KOPT-K1 (cell line): ENCODE data around the gene TMSB4X.
"Not testable (repeated sequence)": the region's sequence is repeated elsewhere in the genome, so short reads cannot be mapped to it uniquely, and the experiment has no call there.

ENCODE experiments used
- H3K27ac ChIP-seq: fragments of 200-600 bp; sonication (generic); 2 replicates; pipeline ENCODE4 v1.5.1; 2016; ENCODE audit warnings: antibody characterized with exemption, mild to moderate bottlenecking, low read depth, low read length; ENCODE audit not compliant: poor library complexity, severe bottlenecking
- H3K36me3 ChIP-seq: fragments of 200-600 bp; sonication (generic); 2 replicates; pipeline ENCODE4 v1.5.1; 2017; ENCODE audit warnings: antibody characterized with exemption, mild to moderate bottlenecking, low read length, moderate library complexity; ENCODE audit not compliant: insufficient read depth
- H3K9me3 ChIP-seq: fragments of 200-600 bp; sonication (generic); 2 replicates; pipeline ENCODE4 v1.5.1; 2017; ENCODE audit warnings: antibody characterized with exemption, low read length, mild to moderate bottlenecking; ENCODE audit not compliant: insufficient read depth, poor library complexity, severe bottlenecking

Gene TMSB4X

DNA sequence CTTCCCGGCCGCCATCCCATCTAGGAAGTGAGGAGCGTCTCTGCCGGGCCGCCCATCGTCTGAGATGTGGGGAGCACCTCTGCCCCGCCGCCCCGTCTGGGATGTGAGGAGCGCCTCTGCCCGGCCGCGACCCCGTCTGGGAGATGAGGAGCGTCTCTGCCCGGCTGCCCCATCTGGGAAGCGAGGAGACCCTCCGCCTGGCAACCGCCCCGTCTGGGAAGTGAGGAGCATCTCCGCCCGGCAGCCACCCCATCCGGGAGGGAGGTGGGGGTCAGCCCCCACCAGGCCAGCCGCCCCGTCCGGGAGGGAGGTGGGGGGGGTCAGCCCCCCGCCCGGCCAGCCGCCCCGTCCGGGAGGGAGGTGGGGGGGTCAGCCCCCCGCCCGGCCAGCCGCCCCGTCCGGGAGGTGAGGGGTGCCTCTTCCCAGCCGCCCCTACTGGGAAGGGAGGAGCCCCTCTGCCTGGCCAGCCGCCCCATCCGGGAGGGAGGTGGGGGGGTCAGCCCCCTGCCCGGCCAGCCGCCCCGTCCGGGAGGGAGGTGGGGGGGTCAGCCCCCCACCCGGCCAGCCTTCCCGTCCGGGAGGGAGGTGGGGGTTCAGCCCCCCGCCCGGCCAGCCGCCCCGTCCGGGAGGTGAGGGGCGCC, 11.6 kb upstream of the TMSB4X start:
- not testable (repeated sequence) for H3K27ac ChIP-seq, H3K9me3 ChIP-seq, H3K36me3 ChIP-seq

DNA sequence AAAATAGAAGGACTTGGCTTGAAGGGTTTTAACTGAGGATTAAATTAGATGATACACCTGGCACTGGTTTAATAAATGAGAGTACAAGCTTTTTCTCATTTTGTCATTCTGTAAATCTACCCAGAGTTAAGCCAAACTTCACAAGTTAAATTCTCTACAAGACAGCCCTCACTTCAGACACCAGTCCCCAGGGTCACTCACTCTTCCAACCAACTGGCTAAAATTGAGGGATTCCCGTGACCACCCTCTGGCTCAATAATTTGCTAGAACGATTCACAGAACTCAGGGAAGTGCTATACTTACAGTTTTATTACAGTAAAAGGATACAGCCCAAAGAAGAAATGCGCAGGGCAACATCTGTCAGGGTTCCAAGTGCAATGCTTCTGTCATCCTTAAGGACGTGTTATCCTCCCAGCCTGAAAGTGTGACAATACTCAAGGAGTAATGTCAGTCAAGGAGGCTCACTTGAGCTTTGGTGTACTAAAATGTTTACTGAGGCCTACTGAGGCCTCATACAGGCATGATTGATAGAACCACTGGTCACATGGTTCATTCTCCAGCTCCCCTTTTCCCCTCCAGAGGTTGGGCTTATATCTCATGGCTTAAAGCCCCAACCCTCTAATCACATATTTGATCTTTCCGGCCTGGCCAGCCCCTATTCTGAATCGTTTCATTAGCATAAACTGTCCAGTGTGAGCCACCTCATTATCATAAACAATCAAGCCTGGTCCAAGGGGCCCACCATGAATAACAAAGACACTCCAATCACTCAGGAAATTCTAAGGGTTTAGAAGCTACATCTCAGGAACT, 9.6 kb upstream of the TMSB4X start:
- peak overlapping the region; percentile 48 for H3K27ac ChIP-seq
- H3K9me3 ChIP-seq: no peaks in the 10 kb centered on the region
- no peaks in the 10 kb centered on the region for H3K36me3 ChIP-seq

- Histone ChIP-seq H3K9me3 (no peaks in the 10 kb centered on the region), H3K36me3 (no peaks in the 10 kb centered on the region), H3K27ac (peak overlapping the region; percentile 45)
Measured at GRCh38 chrX:12966151-12966550, 8.8 kb upstream of the TMSB4X start.

DNA sequence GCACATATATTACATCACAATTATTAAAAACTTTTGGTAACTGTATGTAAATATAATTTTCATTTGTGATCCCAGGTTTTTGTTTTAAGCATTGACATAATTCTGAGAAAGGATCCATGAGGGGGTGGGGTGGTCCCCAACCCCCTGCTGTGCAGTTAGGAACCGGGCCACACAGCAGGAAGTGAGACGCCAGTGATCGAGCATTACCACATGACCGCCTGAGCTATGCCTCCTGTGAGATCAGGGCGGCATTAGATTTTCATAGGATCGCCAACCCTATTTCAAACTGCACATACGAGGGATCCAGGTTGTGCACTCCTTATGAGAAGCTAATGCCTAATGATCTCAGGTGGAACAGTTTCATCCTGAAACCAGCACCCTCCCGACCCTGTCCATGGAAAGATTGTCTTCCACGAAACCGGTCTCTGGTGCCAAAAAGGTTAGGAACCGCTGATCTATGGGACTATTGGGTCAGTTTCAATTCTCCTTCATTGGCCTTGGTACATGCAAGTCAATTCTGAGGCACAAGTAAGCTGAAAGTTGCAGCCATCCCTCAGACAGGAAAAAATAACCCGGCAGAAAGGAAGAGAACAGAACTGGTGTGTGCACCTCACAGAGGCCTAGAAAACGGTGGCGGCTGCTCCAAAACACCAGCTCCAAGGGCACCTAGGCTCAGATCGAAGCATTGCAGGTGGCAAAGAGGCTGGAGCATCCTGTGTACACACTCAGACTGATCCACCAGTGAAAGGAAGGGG, 7.0 kb upstream of the TMSB4X start:
- peak overlapping the region; percentile 65 for H3K27ac ChIP-seq
- H3K36me3 ChIP-seq: no peaks in the 10 kb centered on the region
- no peaks in the 10 kb centered on the region for H3K9me3 ChIP-seq

DNA sequence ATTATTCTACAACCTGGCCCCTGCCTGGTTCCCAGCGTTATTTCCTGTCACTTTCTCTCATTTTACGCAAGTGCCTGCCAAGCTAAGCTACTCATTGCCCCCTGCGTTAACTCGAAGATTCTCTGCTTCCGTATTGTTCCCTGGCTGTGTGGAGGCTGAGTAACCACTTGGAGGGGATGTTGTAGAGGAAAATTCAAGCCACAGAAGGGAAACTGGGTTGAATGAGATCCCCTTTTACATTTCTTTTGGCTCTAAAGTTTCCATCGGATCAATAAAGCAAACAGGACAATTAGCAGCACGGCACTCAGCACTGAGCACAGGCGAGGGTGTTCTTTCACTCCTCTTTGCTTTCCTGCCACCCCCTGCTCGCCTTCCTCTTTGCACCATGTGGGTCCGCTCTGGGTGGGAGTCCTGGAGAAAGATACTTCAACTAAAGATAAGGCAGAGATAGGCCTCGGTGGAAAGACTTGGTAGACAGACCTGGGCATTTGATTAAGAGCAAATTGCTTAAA, 4.2 kb upstream of the TMSB4X start:
- Histone ChIP-seq H3K9me3 (no peaks in the 10 kb centered on the region), H3K27ac (peak overlapping the region; percentile 100), H3K36me3 (peaks cover 8% of the 10 kb centered on the region)

GRCh38 chrX:12971282-12972003, 3.5 kb upstream of the TMSB4X start:
- Histone ChIP-seq H3K9me3 (no peaks in the 10 kb centered on the region), H3K36me3 (peaks cover 15% of the 10 kb centered on the region), H3K27ac (peak overlapping the region; percentile 100)

DNA sequence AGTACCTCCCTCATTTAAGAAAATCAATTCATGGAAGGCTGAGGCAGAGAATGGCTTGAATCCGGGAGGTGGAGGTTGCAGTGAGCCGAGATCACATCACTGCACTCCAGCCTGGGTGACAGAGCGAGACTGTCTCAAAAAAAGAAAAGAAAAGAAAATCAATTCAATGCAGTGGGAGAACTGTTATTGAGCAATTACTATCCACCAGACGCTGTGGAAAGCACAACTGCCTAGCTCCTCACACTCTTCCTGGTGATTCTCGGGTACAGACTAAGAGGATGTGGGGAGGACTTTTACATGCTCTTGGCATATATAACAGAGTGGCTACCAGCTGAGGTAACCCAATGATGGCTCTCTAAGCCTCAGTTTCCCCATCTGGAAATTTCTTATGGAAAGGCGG, 2.7 kb upstream of the TMSB4X start:
- Histone ChIP-seq H3K27ac (peak overlapping the region; percentile 100), H3K36me3 (peaks cover 23% of the 10 kb centered on the region), H3K9me3 (no peaks in the 10 kb centered on the region)

DNA sequence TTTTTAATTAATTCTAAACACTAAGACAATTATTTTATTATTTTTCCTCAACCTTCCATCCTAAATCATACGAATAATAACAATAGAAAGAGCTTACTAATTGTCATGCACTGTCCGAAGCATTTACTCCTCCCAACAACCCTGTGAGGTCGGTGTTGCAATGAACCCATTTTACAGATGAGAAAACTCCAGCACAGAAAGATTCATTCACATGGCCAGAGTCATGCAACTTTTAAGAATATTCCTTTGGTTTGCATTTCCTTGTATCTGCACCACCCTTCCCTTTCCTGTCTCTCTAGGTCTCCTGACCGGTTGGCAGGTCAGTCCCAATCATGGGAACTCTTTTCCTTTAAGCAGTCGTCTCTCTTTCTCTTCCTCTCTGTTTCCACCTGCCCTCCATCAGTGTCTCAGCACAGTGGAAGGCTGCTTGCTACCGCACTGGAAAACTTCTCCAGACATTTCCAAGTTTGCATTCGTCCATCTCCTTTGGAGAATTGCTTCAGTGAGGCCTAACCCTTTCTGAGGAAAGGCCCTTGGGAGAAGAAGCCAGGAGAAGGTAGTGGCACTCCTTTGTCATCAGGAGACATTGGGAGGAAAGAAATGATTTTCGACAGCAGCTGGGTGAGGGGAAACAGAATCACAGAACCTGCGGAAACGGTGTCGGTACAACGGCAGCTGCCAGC, 1.9 kb upstream of the TMSB4X start:
- peak overlapping the region; percentile 100 for H3K27ac ChIP-seq
- peaks cover 30% of the 10 kb centered on the region for H3K36me3 ChIP-seq
- no peaks in the 10 kb centered on the region for H3K9me3 ChIP-seq

DNA sequence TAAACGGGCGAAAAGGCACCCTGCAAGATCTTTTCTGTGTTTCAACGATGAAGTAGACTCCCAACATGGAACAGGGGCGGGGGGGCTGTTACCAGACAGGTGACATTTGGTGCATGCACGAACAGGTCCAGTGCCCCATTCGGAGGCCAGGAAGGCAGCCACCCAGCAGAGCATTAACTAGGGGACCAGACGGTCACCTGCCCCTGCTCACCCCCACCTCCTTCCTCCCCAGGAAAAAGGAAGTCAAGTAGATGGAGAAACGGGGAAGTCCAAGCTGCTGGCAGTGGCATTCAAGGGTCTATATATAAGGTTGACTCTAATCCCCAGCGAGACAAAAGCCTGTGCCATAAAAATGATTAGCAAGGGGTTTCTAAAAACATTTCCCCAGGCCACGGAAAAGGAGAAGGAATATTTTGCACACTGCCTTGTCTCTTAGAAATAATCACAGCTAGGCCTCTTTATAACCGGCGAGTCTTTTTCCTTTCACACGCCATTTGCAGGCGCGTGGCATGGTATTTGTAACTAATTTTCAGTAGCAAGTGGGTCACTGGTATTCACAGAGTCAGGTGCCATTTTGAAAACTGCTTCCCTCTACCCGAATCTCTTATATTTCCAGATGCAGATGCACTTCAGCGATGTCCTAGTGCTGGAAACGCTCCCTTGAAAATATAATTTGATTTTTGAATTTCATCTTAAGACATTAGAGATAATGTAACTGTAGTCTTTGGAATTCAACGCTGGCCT, 1.2 kb upstream of the TMSB4X start:
- Histone ChIP-seq H3K27ac (peak overlapping the region; percentile 100), H3K9me3 (no peaks in the 10 kb centered on the region), H3K36me3 (peaks cover 30% of the 10 kb centered on the region)

DNA sequence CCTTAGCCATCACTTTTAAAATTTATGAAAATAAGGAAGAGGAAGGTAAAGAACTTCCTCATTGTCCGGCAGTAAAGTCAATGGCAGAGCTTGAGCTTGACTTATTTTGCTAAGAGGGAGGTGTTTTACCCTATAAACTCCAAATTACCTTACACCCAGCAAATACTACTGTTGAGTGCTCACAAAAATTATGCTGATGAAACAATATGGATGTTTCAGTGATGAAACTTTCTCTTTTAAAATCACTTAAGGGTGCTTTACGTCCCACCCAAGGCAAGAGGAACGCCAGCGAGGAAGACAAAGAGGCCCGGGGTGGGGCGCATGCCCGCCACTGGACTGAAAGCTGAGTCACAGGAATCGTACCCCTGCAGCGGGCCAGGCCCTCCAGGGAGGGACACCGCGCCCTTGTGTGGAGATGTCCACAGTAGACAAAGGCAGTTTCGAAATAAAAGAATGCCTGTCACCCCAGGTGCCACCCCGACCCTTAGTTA, 560 bp upstream of the TMSB4X start:
- peak overlapping the region; percentile 100 for H3K27ac ChIP-seq

GRCh38 chrX:12975670-12975965, 708 bp downstream of the TMSB4X start:
- Histone ChIP-seq H3K9me3 (no peaks in the 10 kb centered on the region), H3K27ac (peak overlapping the region; percentile 100), H3K36me3 (peaks cover 30% of the 10 kb centered on the region)

More for the DNA sequence above, 560 bp upstream of the TMSB4X start:
- Histone ChIP-seq H3K36me3 (peaks cover 30% of the 10 kb centered on the region), H3K9me3 (no peaks in the 10 kb centered on the region)

DNA sequence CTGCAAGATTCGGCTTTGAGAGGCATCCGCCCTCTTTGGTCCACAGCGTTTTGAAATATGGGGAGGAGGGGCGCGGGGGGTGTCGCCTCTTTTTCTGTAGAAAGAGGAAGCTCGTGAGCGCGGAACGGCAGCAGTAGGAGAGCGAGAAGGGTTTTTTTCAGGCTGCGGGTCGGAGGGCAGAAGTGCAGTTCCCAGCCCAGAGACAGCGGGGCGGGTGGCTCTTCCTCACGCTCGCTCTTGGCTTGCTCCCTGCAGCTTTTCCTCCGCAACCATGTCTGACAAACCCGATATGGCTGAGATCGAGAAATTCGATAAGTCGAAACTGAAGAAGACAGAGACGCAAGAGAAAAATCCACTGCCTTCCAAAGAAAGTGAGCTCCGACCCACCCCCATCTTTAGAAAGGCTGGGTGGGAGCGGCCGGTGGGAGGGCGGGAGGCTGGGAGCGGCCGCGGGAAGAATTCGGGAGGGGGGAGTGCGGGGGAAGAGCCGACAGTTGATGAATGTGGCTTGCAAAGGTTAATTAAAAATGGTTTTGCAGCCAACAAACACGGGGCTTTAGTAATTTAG, 1.2 kb downstream of the TMSB4X start:
- H3K36me3 ChIP-seq: peaks cover 30% of the 10 kb centered on the region
- H3K27ac ChIP-seq: peak overlapping the region; percentile 100
- no peaks in the 10 kb centered on the region for H3K9me3 ChIP-seq

- Histone ChIP-seq H3K36me3 (peaks cover 30% of the 10 kb centered on the region), H3K27ac (peak overlapping the region; percentile 100)
- not testable (repeated sequence) for H3K9me3 ChIP-seq
Measured at GRCh38 chrX:12976819-12977732, 2.2 kb downstream of the TMSB4X start.
